SH-SY5Y (cell line): ENCODE data around the gene OTOS.

Experiments
- GATA2 ChIP-seq: IDR thresholded peaks from 2 replicates; pipeline ENCODE4 v1.6.1; 2011; ENCODE audit warnings: mild to moderate bottlenecking, low read depth, low read length
- GATA3 ChIP-seq: IDR thresholded peaks from 2 replicates; pipeline ENCODE4 v1.6.1; 2011; ENCODE audit warnings: low read depth, mild to moderate bottlenecking, low read length, moderate library complexity

GRCh38 chr2:240089306-240089705, 51.2 kb downstream of the OTOS start:
- TF ChIP-seq GATA2: no peak
- no peak for TF ChIP-seq GATA3
